Glomerular visceral epithelial cell (primary cell): ENCODE results near the gene CSPG4.

Source experiments
- DNase-seq: peaks from one replicate; pipeline ENCODE4 v3.0.0-alpha.2; 2016; ENCODE audit errors: extremely low spot score

CSPG4 gene

DNA sequence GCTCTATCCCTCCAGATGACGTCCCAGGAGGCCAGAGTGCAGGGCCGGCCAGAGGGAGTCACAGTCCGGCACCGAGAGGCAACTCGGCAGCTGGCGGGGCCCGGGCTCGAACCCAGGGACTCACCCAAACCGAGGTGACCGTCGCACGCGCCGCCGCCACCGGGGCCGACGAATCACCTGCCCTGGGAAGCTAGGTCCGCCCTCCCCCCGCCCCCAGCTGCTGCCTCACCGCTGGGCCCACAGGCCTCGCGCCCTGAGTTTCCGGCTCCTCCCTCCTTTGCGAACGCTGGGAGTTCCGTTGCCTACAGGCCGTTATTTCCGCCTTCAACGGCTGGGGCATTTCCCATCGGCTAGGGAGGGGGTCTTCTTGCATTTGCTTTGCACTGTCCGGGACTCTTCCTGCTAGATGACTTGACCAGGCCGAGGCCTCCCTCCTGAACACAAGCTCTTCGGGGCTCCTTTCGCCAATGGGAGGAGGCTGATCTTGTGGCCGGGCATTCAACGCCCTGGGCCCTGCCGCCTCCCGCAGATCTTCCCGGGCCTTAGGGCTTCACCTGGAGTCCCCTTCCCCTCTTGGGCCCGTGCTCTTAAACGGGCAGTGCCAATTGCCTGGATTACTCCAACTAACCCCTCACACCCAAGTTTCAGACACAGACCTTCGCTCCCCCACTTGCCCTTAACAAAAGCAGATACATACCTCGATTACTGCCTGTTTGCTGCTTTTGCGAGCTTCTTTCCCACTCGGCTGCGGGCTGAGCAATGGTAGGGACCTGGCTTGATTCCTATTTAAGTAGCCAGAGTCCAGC lies 86.9 kb downstream of the CSPG4 start, which contains the start of gene SNUPN:
Gene SNUPN (minus strand): TSS at position 184 of the 806 bp plus-strand sequence. CDS start 4,674 bp downstream, outside the sequence.
- peak; percentile 94 for DNase-seq
